DND-41 (cell line): Measurements from ENCODE around the gene PUM1.

Experiments used
- ATAC-seq: fragments of 200-7000 bp; cut with Tn5 transposase; 3 replicates; pipeline ENCODE4 v1.9.1; 2021; ENCODE audit warnings: low read depth; ENCODE audit not compliant: insufficient read depth
- DNase-seq: peaks from one replicate; pipeline ENCODE4 v3.0.0-alpha.2; 2020
- H2AFZ ChIP-seq: 2 replicates; pipeline ENCODE4 v1.6.0; 2012; ENCODE audit warnings: low read depth, low read length
- H3K27ac ChIP-seq: 2 replicates; pipeline ENCODE4 v1.5.1; 2012; ENCODE audit warnings: low read length, inconsistent platforms
- H3K27me3 ChIP-seq: fragments of 200-600 bp; sonication (generic); 2 replicates; pipeline ENCODE4 v1.6.0; 2012; ENCODE audit warnings: low read length, mild to moderate bottlenecking, inconsistent platforms; ENCODE audit not compliant: insufficient read depth, poor library complexity
- H3K36me3 ChIP-seq: 2 replicates; pipeline ENCODE4 v1.5.1; 2012; ENCODE audit warnings: low read length, inconsistent platforms; ENCODE audit not compliant: insufficient read depth
- H3K4me1 ChIP-seq: 2 replicates; pipeline ENCODE4 v1.5.1; 2012; ENCODE audit warnings: mild to moderate bottlenecking, low read length; ENCODE audit not compliant: insufficient read depth
- H3K4me2 ChIP-seq: 2 replicates; pipeline ENCODE4 v1.6.0; 2012; ENCODE audit warnings: mild to moderate bottlenecking, moderate library complexity, low read length, inconsistent platforms; ENCODE audit not compliant: insufficient read depth
- H3K4me3 ChIP-seq, 2 experiments: fragments of 200-600 bp in 1 of 2; shearing (Covaris generic) in 1 of 2; 2 replicates each; pipeline ENCODE4 v1.5.1; 2012 to 2016; ENCODE audit warnings: inconsistent platforms in 2 of 2, low read length in 2 of 2, mild to moderate bottlenecking in 2 of 2, low read depth in 1 of 2, moderate library complexity in 1 of 2
- H3K79me2 ChIP-seq: 2 replicates; pipeline ENCODE4 v1.6.0; 2012; ENCODE audit warnings: low read length, inconsistent platforms; ENCODE audit not compliant: insufficient read depth
- H3K9ac ChIP-seq: 2 replicates; pipeline ENCODE4 v1.6.0; 2012; ENCODE audit warnings: low read depth, mild to moderate bottlenecking, inconsistent platforms, low read length, moderate library complexity
- H3K9me3 ChIP-seq: 2 replicates; pipeline ENCODE4 v1.5.1; 2012; ENCODE audit warnings: low read length, moderate library complexity, mild to moderate bottlenecking, inconsistent platforms; ENCODE audit not compliant: insufficient read depth, severe bottlenecking
- H4K20me1 ChIP-seq: 2 replicates; pipeline ENCODE4 v1.6.0; 2012; ENCODE audit warnings: low read length; ENCODE audit not compliant: insufficient read depth
- EZH2 ChIP-seq: IDR thresholded peaks from 3 replicates; pipeline ENCODE4 v1.6.1; 2012; ENCODE audit warnings: borderline replicate concordance, low read depth, mild to moderate bottlenecking, moderate library complexity, low read length, inconsistent platforms; ENCODE audit not compliant: severe bottlenecking
- TF ChIP-seq, protein P1 (sequence below): IDR thresholded peaks from 2 replicates; pipeline ENCODE4 v1.5.1; 2012; ENCODE audit warnings: borderline replicate concordance, low read length, moderate library complexity, mild to moderate bottlenecking; ENCODE audit not compliant: poor library complexity, severe bottlenecking; ENCODE audit errors: extremely low read depth

PUM1 gene

GRCh38 chr1:31016868-31017267, 48.6 kb downstream of the PUM1 start:
- ATAC-seq (no peak), DNase-seq (no peak)
- no peak overlapping the region for H3K9ac ChIP-seq
- H2AFZ ChIP-seq = no peak overlapping the region
- H4K20me1 ChIP-seq = peaks cover 84% of the 10 kb centered on the region
- H3K27ac ChIP-seq = no peak overlapping the region
- TF ChIP-seq EZH2 = no peak
- TF ChIP-seq, protein P1, sequence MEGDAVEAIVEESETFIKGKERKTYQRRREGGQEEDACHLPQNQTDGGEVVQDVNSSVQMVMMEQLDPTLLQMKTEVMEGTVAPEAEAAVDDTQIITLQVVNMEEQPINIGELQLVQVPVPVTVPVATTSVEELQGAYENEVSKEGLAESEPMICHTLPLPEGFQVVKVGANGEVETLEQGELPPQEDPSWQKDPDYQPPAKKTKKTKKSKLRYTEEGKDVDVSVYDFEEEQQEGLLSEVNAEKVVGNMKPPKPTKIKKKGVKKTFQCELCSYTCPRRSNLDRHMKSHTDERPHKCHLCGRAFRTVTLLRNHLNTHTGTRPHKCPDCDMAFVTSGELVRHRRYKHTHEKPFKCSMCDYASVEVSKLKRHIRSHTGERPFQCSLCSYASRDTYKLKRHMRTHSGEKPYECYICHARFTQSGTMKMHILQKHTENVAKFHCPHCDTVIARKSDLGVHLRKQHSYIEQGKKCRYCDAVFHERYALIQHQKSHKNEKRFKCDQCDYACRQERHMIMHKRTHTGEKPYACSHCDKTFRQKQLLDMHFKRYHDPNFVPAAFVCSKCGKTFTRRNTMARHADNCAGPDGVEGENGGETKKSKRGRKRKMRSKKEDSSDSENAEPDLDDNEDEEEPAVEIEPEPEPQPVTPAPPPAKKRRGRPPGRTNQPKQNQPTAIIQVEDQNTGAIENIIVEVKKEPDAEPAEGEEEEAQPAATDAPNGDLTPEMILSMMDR = no peak
- H3K36me3 ChIP-seq = peaks cover 54% of the 10 kb centered on the region; the same call in 1 of the 2 replicates
- H3K4me3 ChIP-seq = no peak overlapping the region
- H3K79me2 ChIP-seq = peaks cover 98% of the 10 kb centered on the region
- H3K4me2 ChIP-seq = no peak overlapping the region
- H3K4me1 ChIP-seq = no peaks in the 10 kb centered on the region; the same call in 1 of the 2 replicates
- no peaks in the 10 kb centered on the region for H3K27me3 ChIP-seq
- H3K9me3 ChIP-seq = no peaks in the 10 kb centered on the region

GRCh38 chr1:31013187-31013864, 52.2 kb downstream of the PUM1 start:
- no peaks in the 10 kb centered on the region; the same call in 1 of the 2 replicates for H3K4me1 ChIP-seq
- H3K4me2 ChIP-seq = no peak overlapping the region
- TF ChIP-seq EZH2 = no peak
- TF ChIP-seq, protein P1 = no peak
- H3K9me3 ChIP-seq = no peaks in the 10 kb centered on the region
- H3K9ac ChIP-seq = no peak overlapping the region
- no peaks in the 10 kb centered on the region for H3K27me3 ChIP-seq
- ATAC-seq = no peak
- no peak overlapping the region for H3K4me3 ChIP-seq
- peaks cover 39% of the 10 kb centered on the region for H3K36me3 ChIP-seq
- no peak for DNase-seq
- no peak overlapping the region for H2AFZ ChIP-seq
- H4K20me1 ChIP-seq = peaks cover 83% of the 10 kb centered on the region
- no peak overlapping the region for H3K27ac ChIP-seq
- peaks cover 98% of the 10 kb centered on the region for H3K79me2 ChIP-seq

- TF ChIP-seq EZH2 = no peak
- TF ChIP-seq, protein P1 = no peak
- H3K27ac ChIP-seq = no peak overlapping the region
- peaks cover 98% of the 10 kb centered on the region for H3K79me2 ChIP-seq
- H3K27me3 ChIP-seq = no peaks in the 10 kb centered on the region
- H2AFZ ChIP-seq = no peak overlapping the region
- no peak overlapping the region for H3K4me3 ChIP-seq
- no peaks in the 10 kb centered on the region for H3K9me3 ChIP-seq
- peaks cover 39% of the 10 kb centered on the region for H3K36me3 ChIP-seq
- DNase-seq = no peak
- no peak for ATAC-seq
- no peak overlapping the region for H3K9ac ChIP-seq
- H3K4me2 ChIP-seq = no peak overlapping the region
- peaks cover 85% of the 10 kb centered on the region for H4K20me1 ChIP-seq
- H3K4me1 ChIP-seq = no peaks in the 10 kb centered on the region; the same call in 1 of the 2 replicates
Observed at GRCh38 chr1:31012210-31012924, 53.1 kb downstream of the PUM1 start.
